Measurements from ENCODE around the gene CBX4. TPM values are rescaled to one million over a fixed set of nuclear protein-coding genes. Genes with fewer than 3 reads are reported as not detected.

CBX4 gene
- total and polyA plus RNA-seq, 10 of the 15 experiments (the other 5 are each of a cell fraction or from before 2014, with no cell fraction given), result 0.69 to 24.6 (median 4.2) TPM

GRCh38 chr17:79792984-79793923 is 46.0 kb downstream of the CBX4 start (continued):
- TF ChIP-seq IRF4 (IDR thresholded peaks at IDR 0.05; ENCODE audit: low read depth, low read length) (no peak), ZNF384 (IDR thresholded peaks at IDR 0.05; ENCODE audit: borderline replicate concordance, low read depth, low read length) (no peak), DPF2 (IDR thresholded peaks at IDR 0.05) (no peak)

GRCh38 chr17:79792341-79792871 is 46.8 kb downstream of the CBX4 start:
- intact Hi-C loops (cut with micrococcal nuclease; ENCODE audit: unreplicated experiment), result no loop called here
- Histone ChIP-seq H3K9me3 (replicated peaks; ENCODE audit: control insufficient read depth, insufficient read depth, low read length) (no peaks in the 10 kb centered on the region), H3K4me2 (ENCODE audit: control insufficient read depth, insufficient read depth) (no peak overlapping the region), H4K20me1 (ENCODE audit: control insufficient read depth, insufficient read depth) (no peaks in the 10 kb centered on the region), H3K9ac (ENCODE audit: control insufficient read depth, insufficient read depth, low read length) (no peak overlapping the region), H3K27ac (ENCODE audit: control insufficient read depth, insufficient read depth) (no peak overlapping the region), H3K4me3 (no peak overlapping the region), H3K4me1 (ENCODE audit: control insufficient read depth, insufficient read depth, low read length) (peaks cover 4% of the 10 kb centered on the region; the same call in 1 of the 2 replicates), H3K79me2 (ENCODE audit: control insufficient read depth, insufficient read depth, low read length) (no peaks in the 10 kb centered on the region), H3K27me3 (replicated peaks in 1 of 2; ENCODE audit: control insufficient read depth in 2 of 2, insufficient read depth in 2 of 2, low read length in 1 of 2) (peaks cover 14 to 16% of the 10 kb centered on the region in 2 experiments; a peak in 3 of 4 replicates), H3K36me3 (ENCODE audit: control insufficient read depth in 2 of 2, insufficient read depth in 2 of 2, low read length in 1 of 2) (peaks cover 2 to 3% of the 10 kb centered on the region in 2 experiments; a peak in 2 of 4 replicates), H2AFZ (ENCODE audit: control insufficient read depth, low read depth, low read length) (no peak overlapping the region)
- ATAC-seq (no peak), DNase-seq (ENCODE audit: low read depth, low spot score) (no peak), FAIRE-seq (no peak)
- SMC1A ChIA-PET (ENCODE audit: uncharacterized antibody, unreplicated experiment), result no interaction called here
- no peak for TF ChIP-seq TCF12 (IDR thresholded peaks at IDR 0.05; ENCODE audit: low read depth, low read length)
- no peak for TF ChIP-seq RFX5 (IDR thresholded peaks at IDR 0.05; ENCODE audit: low read depth, low read length)
- no peak for TF ChIP-seq BMI1 (IDR thresholded peaks at IDR 0.05; ENCODE audit: borderline replicate concordance)
- no peak for TF ChIP-seq USF2 (IDR thresholded peaks at IDR 0.05; ENCODE audit: borderline replicate concordance, low read depth, low read length)
- no peak for TF ChIP-seq RCOR1 (conservative IDR thresholded peaks at IDR 0.05; ENCODE audit: low read depth, low read length)
- TF ChIP-seq NFIC (IDR thresholded peaks at IDR 0.05; ENCODE audit: low read depth, low read length), result no peak
- peak; percentile 16 for TF ChIP-seq SUZ12 (IDR thresholded peaks at IDR 0.05; ENCODE audit: unreplicated experiment)
- WGBS (ENCODE audit: insufficient coverage, insufficient replicate concordance, low lambda C conversion rate, missing lambda C conversion rate), result 34% methylated on average over 16 of the region's 22 CpGs
- POLR2A ChIA-PET, result no interaction called here
- in situ Hi-C loops (cut with MboI), result no loop called here
- CTCF ChIA-PET, result no interaction called here
- BruUV-seq (replicated peaks), result no TSS peak
- RAD21 ChIA-PET (ENCODE audit: unreplicated experiment), result interaction anchor here (0.6 kb wide), 1 partner anchor 50 kb away, joined by 3 read pairs; no protein-coding TSS in a partner anchor
